MV-4-11 (cell line): ENCODE results near the gene SUMF2.
"Not testable (repeated sequence)": the region's sequence is repeated elsewhere in the genome, so short reads cannot be mapped to it uniquely, and the experiment has no call there.

Source experiments
- DNase-seq: peaks from one replicate; lab custom pipeline; 2025; lab: John Stamatoyannopoulos, UW

The SUMF2 gene

DNA sequence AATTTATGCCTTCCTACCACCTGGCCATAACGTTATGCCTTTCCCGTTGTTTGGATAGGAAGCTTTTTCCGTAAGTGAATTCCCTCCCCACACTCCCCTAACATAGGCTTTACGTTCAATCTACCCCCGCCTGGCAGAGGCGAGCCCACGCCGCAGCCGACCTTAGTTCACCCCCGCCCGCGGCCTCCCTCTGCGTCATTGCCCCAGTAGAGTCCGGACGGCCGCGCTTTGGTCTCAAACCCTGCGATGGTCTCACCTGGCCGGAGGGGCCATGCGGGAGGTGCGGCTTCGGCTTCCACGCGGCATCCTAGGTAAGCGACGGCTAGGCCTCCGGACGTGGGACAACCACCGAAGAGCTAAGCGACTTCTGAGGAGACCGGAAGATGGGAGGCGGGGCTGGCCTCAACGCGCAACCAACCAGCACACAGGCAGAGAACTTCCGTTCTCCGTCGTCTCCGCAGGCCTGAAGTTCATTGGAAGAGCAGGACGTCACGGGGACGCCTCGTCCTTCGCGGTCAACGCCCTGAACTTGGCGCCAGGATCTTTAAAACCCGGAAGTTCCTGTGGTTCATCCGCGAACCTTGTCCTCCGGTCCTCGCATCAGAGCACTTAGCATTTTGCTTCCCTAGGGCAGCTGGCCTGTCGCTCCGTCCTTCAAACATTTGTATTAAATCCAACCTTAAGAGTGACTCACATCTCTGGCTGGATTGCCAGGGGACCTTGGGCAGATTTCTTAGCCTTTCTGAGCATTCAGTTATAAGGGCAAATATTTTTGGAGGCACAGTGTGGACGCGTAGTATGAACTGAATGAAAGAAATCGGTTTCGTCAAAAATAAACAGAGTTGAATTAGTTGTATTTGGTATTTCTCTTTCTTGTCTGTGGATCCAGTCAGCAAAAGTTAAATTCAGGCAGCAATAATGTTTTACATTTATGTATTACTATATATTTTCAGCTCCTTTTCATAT is 42.3 kb downstream of the SUMF2 start, which contains the start of gene CHCHD2:
TSS of gene CHCHD2 (minus strand) at position 369 of the 966 bp plus-strand sequence. CDS start at position 306, 63 bp downstream.
- peak; percentile 99 for DNase-seq

DNA sequence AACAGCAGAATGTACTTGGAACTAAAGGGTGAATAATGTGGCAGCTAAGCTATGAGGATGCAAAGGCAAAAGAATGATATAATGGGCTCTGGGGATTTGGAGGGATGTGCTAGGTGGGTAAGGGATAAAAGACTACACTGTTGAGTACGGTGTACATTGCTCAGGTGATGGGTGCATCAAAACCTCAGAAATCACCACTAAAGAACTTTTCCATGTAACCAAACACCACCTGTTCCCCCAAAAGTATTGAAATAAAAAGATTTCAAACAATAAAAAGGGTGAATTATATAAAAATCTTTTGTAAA is 43.8 kb downstream of the SUMF2 start:
- no peak for DNase-seq

DNA sequence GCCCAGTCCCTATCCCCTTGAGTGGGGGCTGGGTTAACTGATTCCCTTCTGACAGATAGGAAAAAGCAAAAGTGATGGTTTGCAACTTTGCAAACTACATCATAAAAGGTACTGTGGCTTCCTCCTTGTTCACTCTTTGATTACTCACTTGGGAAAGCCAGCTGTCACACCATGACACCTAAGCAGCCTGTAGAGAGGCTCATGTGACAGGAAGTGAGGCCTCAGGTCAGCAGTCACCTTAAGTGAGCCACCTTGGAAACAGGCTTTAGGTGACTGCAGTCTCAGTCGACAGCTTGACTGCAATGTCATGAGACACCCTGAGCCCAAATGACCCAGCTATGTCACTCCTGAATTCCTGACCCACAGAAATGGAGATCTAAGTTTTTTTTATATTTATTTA is 46.5 kb downstream of the SUMF2 start:
- DNase-seq: no peak

DNA sequence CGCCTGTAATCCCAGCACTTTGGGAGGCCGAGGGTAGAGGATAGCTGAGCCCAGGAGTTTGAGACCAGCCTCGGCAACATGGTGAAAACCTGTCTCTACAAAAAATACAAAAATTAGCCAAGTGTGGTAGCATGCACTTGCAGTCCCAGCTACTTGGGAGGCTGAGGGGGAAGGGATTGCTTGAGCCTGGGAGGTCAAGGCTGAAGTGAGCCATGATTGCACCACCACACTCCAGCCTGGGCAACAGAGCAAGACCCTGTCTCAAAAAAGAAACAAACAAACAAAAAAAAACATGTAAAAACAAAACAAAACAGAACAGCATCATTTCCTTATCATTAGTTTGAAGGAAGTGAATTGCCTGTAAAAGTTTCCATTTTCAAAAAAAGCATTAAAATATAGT is 48.2 kb downstream of the SUMF2 start:
- DNase-seq: not testable (repeated sequence)

DNA sequence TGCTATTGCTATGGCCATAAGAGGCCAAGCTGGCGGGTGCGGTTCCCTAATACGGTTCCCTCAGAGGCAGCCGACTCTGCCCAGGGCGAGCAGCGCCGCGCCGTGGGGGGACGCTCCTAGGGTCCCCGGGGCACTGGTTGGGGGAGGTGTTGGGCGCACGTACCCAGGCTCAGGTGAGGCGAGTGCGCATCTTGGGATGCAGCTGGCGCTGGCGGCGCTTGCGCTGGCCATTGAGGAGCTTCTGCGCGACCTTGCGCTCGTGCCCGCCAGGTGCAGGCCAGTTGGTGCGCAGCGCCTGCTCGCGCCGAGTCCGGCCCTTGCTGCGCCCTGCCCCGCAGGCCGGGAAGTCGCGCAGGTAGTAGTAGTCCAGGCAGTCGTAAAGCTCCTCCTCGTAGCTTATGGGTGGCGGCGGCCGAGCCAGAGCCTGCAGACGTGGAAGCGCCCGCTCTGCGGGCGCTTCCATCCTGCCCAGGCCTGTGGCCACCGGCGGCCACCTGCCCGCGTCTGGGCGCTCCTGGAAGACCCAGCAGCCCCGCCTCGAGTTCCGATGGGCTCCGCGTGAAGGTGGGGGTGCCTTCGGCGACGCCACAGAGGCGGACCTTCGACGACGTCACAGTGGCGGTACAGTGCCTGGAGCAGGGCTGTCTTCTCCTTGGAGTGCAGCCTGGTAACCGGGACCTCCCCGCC is 51.9 kb downstream of the SUMF2 start, which contains the start of gene NUPR2:
TSS of gene NUPR2 (minus strand) at position 566 of the 687 bp plus-strand sequence. CDS start at position 463, 103 bp downstream.
- DNase-seq: no peak

DNA sequence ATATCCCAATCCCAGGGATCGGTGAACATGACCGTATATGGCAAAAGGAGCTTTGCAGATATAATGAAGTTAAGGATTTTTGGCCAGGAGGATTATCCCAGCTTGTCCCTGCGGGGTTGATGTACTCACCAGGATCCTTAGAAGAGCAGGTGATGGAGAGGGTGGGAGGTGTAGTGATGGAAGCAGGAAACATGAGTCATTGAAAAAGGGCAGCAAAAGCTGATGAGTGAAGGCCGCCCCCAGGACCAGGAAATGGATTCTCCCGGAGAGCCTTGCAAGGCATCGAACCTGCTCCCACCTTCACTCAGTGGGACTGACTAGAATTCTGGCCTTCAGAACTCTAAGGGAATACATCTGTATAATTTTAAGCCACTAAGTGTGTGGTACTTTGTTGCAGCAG is 57.4 kb downstream of the SUMF2 start:
- no peak for DNase-seq

DNA sequence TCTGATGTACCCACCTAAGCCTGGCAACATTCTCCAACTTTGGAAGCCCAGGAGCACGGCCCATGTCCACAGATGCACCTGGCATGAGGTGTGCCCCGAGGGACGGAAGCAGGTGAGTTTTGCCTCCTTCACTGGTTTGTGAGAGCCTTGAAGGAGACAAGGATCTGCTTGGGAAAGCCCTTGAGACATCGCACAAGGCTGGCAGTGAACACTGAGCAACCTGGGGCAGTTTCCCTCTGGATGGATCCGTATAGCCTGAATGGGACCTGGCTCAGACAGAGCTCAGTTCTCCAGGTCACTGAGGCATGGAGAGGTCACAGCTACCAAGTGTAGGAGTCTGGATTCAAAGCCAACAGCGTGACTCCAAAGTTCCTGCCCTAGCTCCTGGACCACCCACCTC is 60.9 kb downstream of the SUMF2 start:
- no peak for DNase-seq

DNA sequence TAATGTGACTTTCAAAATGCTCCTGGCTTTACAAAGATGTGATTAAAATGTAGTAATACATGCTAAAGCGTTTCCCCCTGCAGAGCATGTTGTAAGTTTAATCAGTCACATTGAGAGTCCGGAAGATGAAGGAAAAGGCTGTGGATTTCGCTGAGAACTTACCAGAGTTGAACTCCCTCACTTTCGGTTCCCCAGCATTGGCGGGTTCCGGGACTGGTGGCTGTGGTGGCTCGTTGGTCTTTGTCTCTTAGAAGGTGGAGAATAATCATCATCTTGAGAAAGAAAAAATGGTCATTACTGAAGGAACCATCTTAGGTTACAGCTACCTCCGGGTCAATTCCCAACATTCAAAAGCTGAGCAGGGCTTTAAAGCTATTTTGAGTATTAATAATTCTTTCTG is 61.7 kb downstream of the SUMF2 start:
- DNase-seq: peak; percentile 57

DNA sequence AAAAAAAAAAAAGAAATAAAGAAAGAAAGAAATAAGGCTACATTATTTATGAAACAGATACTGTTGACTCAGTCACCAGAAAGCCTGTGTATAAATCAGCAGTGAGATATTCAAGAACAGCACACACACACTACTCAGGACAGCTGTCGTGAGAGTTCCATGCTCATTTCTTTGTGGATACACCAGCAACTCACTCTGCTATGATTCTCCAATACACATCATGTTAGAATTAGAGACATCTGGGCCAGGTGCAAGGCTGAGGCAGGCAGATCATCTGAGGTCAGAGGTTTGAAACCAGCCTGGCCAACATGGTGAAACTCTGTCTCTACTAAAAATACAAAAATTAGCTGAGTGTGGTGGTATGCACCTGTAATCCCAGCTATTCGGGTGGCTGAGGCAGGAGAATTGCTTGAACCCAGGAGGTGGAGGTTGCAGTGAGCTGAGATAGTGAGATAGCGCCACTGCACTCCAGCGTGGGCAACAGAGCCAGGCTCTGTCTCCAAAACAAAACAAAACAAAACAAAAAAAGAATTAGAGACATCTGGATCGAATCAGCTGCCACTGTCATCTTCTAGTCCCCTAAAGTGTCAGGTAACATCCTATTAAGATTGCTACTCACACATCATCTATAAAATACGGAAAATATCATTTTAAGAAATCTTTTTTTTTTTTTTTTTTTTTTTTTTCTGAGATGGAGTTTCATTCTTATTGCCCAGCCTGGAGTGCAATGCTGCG is 63.3 kb downstream of the SUMF2 start:
- no peak for DNase-seq
